Stomach smooth muscle (tissue), 2 donors: Measurements from ENCODE around the gene FOXM1.

Source experiments
- H3K27ac ChIP-seq: one replicate; pipeline ENCODE4 v1.7.0; 2013; ENCODE audit warnings: mild to moderate bottlenecking, low read length, inconsistent platforms
- H3K27me3 ChIP-seq, 2 donors: one replicate each; pipeline ENCODE4 v1.7.0; 2013; ENCODE audit warnings: low read length in 2 of 2; ENCODE audit not compliant: insufficient read depth in 2 of 2, control insufficient read depth in 1 of 2
- H3K36me3 ChIP-seq, 2 donors: one replicate each; pipeline ENCODE4 v1.7.0; 2013; ENCODE audit warnings: low read length in 2 of 2; ENCODE audit not compliant: control insufficient read depth in 2 of 2, insufficient read depth in 2 of 2
- H3K4me1 ChIP-seq: one replicate; pipeline ENCODE4 v1.7.0; 2013; ENCODE audit warnings: low read length; ENCODE audit not compliant: control insufficient read depth, insufficient read depth
- H3K4me3 ChIP-seq, 2 donors: one replicate each; pipeline ENCODE4 v1.7.0; 2013; ENCODE audit warnings: low read length in 2 of 2
- H3K9ac ChIP-seq, 2 donors: one replicate each; pipeline ENCODE4 v1.7.0; 2013; ENCODE audit warnings: low read length in 2 of 2, mild to moderate bottlenecking in 1 of 2
- H3K9me3 ChIP-seq, 2 donors: one replicate each; pipeline ENCODE4 v1.7.0; 2013; ENCODE audit warnings: low read length in 2 of 2; ENCODE audit not compliant: control insufficient read depth in 2 of 2
- donor health status: healthy.
- donor health status: Pancreatic carcinoma.

FOXM1 gene

GRCh38 chr12:2900642-2901041 is 23.7 kb upstream of the FOXM1 start:
- Histone ChIP-seq H3K27ac (no peak overlapping the region), H3K4me1 (peaks cover 7% of the 10 kb centered on the region), H3K4me3 (no peak overlapping the region), H3K9me3 (no peaks in the 10 kb centered on the region), H3K9ac (no peak overlapping the region), H3K36me3 (no peaks in the 10 kb centered on the region), H3K27me3 (no peaks in the 10 kb centered on the region)

- no peak overlapping the region for H3K9ac ChIP-seq
- peaks cover 12% of the 10 kb centered on the region for H3K4me1 ChIP-seq
- H3K27ac ChIP-seq, result no peak overlapping the region
- H3K4me3 ChIP-seq, result no peak overlapping the region
- no peaks in the 10 kb centered on the region for H3K9me3 ChIP-seq
- no peaks in the 10 kb centered on the region for H3K36me3 ChIP-seq
- no peaks in the 10 kb centered on the region for H3K27me3 ChIP-seq
Observed at GRCh38 chr12:2897418-2897817, 20.4 kb upstream of the FOXM1 start.

DNA sequence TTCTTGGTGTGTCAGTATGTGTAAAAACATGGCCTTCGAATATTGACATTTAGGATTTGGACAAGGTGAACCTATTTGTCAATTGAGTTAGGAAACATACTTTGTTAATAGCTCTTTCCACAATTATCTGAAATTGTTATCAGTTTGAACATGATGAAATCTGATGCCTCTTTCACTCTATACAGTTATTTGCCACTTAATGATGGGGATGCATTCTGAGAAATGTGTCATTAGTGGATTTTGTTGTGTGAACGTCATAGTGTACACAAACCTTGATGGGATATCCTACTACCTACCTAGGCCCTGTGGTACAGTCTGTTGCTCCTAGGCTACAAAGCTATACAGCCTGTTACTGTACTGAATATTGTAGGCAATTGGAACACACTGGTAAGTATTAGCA is 18.5 kb upstream of the FOXM1 start:
- no peaks in the 10 kb centered on the region for H3K27me3 ChIP-seq
- H3K9ac ChIP-seq, result no peak overlapping the region
- peaks cover 18% of the 10 kb centered on the region for H3K4me1 ChIP-seq
- H3K36me3 ChIP-seq, result no peaks in the 10 kb centered on the region
- H3K9me3 ChIP-seq, result no peaks in the 10 kb centered on the region
- peak overlapping the region; percentile 49 for H3K27ac ChIP-seq
- H3K4me3 ChIP-seq, result no peak overlapping the region

DNA sequence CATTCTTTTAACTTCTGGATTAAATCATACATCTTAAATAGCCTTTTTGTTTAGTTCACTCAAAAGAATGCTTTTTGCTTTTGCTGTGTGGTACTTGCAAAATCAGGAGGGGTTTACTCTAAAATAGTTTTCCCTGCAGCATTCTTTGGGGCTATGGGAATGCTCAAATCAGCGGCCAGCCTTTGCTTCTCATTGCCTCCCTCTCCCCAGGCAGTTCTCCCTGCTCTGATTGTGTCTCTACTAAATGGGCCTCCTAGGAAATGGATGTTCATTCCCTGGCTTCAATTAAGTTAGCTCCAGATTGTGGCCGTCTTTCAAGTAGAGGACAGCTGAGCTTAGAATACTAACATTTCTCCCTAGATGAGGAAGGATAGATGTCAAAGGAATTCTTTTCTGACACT is 18.1 kb upstream of the FOXM1 start:
- Histone ChIP-seq H3K9me3 (no peaks in the 10 kb centered on the region), H3K27ac (peak overlapping the region; percentile 49), H3K4me1 (peaks cover 19% of the 10 kb centered on the region), H3K36me3 (no peaks in the 10 kb centered on the region), H3K4me3 (peak overlapping the region in 1 of 2 donors; percentile 31), H3K9ac (no peak overlapping the region), H3K27me3 (no peaks in the 10 kb centered on the region)

- Histone ChIP-seq H3K36me3 (peaks cover 1 to 2% of the 10 kb centered on the region in 2 donors), H3K27me3 (no peaks in the 10 kb centered on the region), H3K4me3 (peak overlapping the region; percentile 22 to 47), H3K9me3 (no peaks in the 10 kb centered on the region), H3K27ac (no peak overlapping the region), H3K4me1 (peaks cover 20% of the 10 kb centered on the region), H3K9ac (no peak overlapping the region)
Observed at GRCh38 chr12:2893007-2893406, 16.0 kb upstream of the FOXM1 start.

- Histone ChIP-seq H3K27me3 (no peaks in the 10 kb centered on the region), H3K36me3 (peaks cover 4% of the 10 kb centered on the region in 2 donors), H3K4me3 (peak overlapping the region in 1 of 2 donors; percentile 92), H3K9me3 (no peaks in the 10 kb centered on the region), H3K27ac (peak overlapping the region; percentile 96), H3K9ac (peak overlapping the region in 1 of 2 donors; percentile 99), H3K4me1 (peaks cover 20% of the 10 kb centered on the region)
Observed at GRCh38 chr12:2892246-2892645, 15.3 kb upstream of the FOXM1 start.

DNA sequence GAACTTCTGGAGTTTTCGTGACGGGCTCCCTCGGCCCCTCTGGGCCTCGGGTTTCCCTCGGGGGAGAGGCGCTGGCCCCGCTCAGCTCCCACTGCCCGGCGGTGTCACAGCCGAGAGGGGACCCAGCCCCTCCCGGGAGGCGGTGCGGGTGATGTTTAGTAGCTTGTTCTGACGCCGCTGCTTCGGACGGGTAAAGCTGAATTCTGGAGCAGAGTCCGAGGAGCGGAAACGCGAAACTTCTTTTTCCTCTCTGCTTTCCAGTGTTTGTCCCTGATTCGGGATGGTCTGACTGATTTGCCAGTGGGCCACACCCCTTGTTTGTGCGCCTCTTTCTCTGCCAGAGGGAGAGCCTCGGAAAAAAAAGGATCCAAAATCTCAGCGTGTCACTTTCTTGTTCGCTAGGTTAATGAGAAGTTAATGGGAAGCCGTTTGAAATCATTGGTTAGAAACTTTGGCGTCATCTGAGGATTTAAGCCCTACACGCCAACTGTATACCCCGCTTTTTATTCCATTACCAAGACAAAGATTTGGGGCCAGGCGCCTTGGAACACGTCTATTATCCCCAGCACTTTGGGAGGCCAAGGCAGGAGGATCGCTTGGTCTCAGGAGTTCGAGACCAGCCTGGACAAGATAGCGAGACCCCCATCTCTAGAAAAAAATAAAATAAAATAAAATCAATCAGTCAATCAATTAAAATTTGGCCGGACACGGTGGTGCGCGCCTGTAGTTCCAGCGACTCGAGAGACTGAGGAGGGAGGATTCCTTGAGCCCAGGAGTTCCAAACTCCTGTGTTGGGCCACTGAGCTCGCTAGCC is 14.5 kb upstream of the FOXM1 start:
- peak overlapping the region; percentile 96 for H3K27ac ChIP-seq
- peaks cover 20% of the 10 kb centered on the region for H3K4me1 ChIP-seq
- no peaks in the 10 kb centered on the region for H3K9me3 ChIP-seq
- peak overlapping the region; percentile 93 to 99 for H3K9ac ChIP-seq
- no peaks in the 10 kb centered on the region for H3K27me3 ChIP-seq
- peak overlapping the region; percentile 92 to 95 for H3K4me3 ChIP-seq
- H3K36me3 ChIP-seq, result peaks cover 4 to 6% of the 10 kb centered on the region in 2 donors

GRCh38 chr12:2890388-2891239 is 13.6 kb upstream of the FOXM1 start, which contains the start of gene TULP3:
Gene TULP3 (plus strand): TSS chr12:2890891. CDS start chr12:2890948, 57 bp downstream.
- H3K36me3 ChIP-seq, result peaks cover 4 to 6% of the 10 kb centered on the region in 2 donors
- H3K9ac ChIP-seq, result peak within 1 kb of the TSS; percentile 93 to 99
- peak within 1 kb of the TSS; percentile 96 for H3K27ac ChIP-seq
- H3K9me3 ChIP-seq, result no peaks in the 10 kb centered on the region
- peak within 1 kb of the TSS; percentile 92 to 95 for H3K4me3 ChIP-seq
- peaks cover 17% of the 10 kb centered on the region for H3K4me1 ChIP-seq
- no peaks in the 10 kb centered on the region for H3K27me3 ChIP-seq

- Histone ChIP-seq H3K4me3 (peak overlapping the region; percentile 70 to 92), H3K36me3 (peaks cover 4 to 6% of the 10 kb centered on the region in 2 donors), H3K27ac (peak overlapping the region; percentile 96), H3K27me3 (no peaks in the 10 kb centered on the region), H3K9ac (peak overlapping the region; percentile 71 to 90), H3K4me1 (peaks cover 17% of the 10 kb centered on the region), H3K9me3 (no peaks in the 10 kb centered on the region)
Observed at GRCh38 chr12:2890001-2890387, 13.0 kb upstream of the FOXM1 start.

DNA sequence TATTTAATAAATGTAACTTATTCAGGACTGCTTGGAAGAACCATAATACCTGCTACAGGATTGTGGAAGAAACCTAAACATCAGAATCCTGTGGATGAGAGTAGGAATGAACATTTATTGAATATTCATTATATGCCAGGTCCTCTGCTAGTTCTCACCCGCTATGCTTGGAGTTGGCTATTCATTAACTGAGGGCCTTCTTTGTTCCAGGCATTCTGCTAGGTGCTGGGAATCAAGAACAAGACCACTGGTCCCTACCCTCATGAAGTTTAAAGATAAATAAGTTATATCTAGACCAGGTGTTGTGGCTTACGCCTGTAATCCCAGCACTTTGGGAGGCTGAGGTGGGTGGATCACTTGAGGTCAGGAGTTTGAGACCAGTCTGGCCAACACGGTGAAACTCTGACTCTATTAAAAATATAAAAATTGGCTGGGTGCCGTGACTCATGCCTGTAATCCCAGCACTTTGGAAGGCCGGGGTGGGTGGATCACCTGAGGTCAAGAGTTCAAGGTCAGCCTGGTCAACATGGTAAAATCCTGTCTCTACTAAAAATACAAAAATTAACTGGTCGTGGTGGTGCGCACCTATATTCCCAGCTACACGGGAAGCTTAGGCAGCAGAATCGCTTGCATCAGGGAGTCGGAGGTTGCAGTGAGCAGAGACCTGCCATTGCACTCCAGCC is 9.9 kb upstream of the FOXM1 start:
- Histone ChIP-seq H3K4me3 (no peak overlapping the region), H3K9ac (no peak overlapping the region), H3K27me3 (no peaks in the 10 kb centered on the region), H3K9me3 (no peaks in the 10 kb centered on the region), H3K4me1 (peaks cover 12% of the 10 kb centered on the region), H3K36me3 (peaks cover 4 to 6% of the 10 kb centered on the region in 2 donors), H3K27ac (no peak overlapping the region)
